ENCODE measurements around the gene TMEM217. TPM values are rescaled to one million over a fixed set of nuclear protein-coding genes. Genes with fewer than 3 reads are reported as not detected.

TMEM217 gene
- total and polyA plus RNA-seq, 2 of the 4 experiments (the other 2 are of a cell fraction): 1.4 to 3.5 TPM

DNA sequence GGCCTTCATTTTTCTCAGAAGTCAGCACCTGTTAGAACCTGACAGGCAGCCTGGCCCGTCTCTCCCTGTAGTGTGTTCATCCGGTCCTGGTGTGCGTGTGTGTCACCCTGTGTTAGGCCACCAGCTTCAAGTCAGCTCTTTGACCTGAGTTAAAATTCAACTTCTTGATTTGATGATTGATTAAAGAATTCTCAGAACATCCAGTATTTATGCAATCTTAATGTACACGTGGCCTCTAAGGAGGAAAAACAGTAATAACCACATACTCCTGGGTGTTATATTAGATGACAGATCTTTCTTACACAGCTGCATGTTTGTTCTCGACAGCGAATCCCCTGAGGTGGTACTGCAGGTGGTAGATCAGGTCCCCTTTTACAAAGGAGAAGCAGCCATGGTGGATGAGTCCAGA lies 19.1 kb upstream of the TMEM217 start:
- intact Hi-C loops (cut with micrococcal nuclease) (no loop called here), in situ Hi-C loops (cut with MboI; ENCODE audit: low sequenced_read_pairs) (no loop called here), dilution Hi-C loops (cut with HindIII; ENCODE audit: low sequenced_read_pairs, unreplicated experiment) (no loop called here)
- peaks cover 44% of the 10 kb centered on the region for H4K20me1 ChIP-seq (ENCODE audit: insufficient read depth, low read length)
- H3K4me2 ChIP-seq (ENCODE audit: low read depth, low read length): no peak overlapping the region
- DNase-seq: no peak
- no peak overlapping the region for H2BK15ac ChIP-seq (ENCODE audit: low read depth, low read length)
- no peak overlapping the region for H3K18ac ChIP-seq (ENCODE audit: low read depth, low read length)
- H3K9me3 ChIP-seq (ENCODE audit: control insufficient read depth, insufficient read depth, low read length): no peaks in the 10 kb centered on the region
- BruUV-seq (replicated peaks): no TSS peak
- no peak overlapping the region for H2AK5ac ChIP-seq (ENCODE audit: low read depth, low read length)
- no peak overlapping the region for H2AFZ ChIP-seq (replicated peaks; ENCODE audit: low read length, poor library complexity)
- no peak overlapping the region for H3K56ac ChIP-seq (ENCODE audit: extremely low read depth, insufficient read depth, low read length)
- TF ChIP-seq POLR2A (IDR thresholded peaks at IDR 0.05; ENCODE audit: low read depth, low read length): no peak
- TF ChIP-seq BHLHE40 (IDR thresholded peaks at IDR 0.05; ENCODE audit: low read depth, low read length): no peak
- no peak for TF ChIP-seq SMC3 (IDR thresholded peaks at IDR 0.05; ENCODE audit: low read depth, low read length)
- TF ChIP-seq RAD21 (IDR thresholded peaks at IDR 0.05; ENCODE audit: low read length): no peak
- TF ChIP-seq FOS (IDR thresholded peaks at IDR 0.05; ENCODE audit: low read depth, low read length): no peak
- no peak for TF ChIP-seq RCOR1 (IDR thresholded peaks at IDR 0.05; ENCODE audit: insufficient replicate concordance, low read length)
- TF ChIP-seq, protein P1, sequence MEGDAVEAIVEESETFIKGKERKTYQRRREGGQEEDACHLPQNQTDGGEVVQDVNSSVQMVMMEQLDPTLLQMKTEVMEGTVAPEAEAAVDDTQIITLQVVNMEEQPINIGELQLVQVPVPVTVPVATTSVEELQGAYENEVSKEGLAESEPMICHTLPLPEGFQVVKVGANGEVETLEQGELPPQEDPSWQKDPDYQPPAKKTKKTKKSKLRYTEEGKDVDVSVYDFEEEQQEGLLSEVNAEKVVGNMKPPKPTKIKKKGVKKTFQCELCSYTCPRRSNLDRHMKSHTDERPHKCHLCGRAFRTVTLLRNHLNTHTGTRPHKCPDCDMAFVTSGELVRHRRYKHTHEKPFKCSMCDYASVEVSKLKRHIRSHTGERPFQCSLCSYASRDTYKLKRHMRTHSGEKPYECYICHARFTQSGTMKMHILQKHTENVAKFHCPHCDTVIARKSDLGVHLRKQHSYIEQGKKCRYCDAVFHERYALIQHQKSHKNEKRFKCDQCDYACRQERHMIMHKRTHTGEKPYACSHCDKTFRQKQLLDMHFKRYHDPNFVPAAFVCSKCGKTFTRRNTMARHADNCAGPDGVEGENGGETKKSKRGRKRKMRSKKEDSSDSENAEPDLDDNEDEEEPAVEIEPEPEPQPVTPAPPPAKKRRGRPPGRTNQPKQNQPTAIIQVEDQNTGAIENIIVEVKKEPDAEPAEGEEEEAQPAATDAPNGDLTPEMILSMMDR (conservative IDR thresholded peaks at IDR 0.05; ENCODE audit: low read depth, low read length): no peak
- no peak overlapping the region for H3K27ac ChIP-seq (ENCODE audit: insufficient read depth, low read length)
- no CpG with 5 or more reads among the region's 6 CpGs for WGBS, 2 experiments (ENCODE audit: extremely low coverage in 2 of 2, insufficient read length in 1 of 2)
- peaks cover 16% of the 10 kb centered on the region for H3K9me1 ChIP-seq (ENCODE audit: insufficient read depth, low read length)
- no peak overlapping the region for H4K5ac ChIP-seq (ENCODE audit: low read depth, low read length)
- H4K8ac ChIP-seq (ENCODE audit: low read depth in 2 of 2, low read length in 2 of 2): no peak overlapping the region
- H2BK5ac ChIP-seq (ENCODE audit: low read depth, low read length, poor library complexity, severe bottlenecking): no peak overlapping the region
- no peaks in the 10 kb centered on the region for H3K27me3 ChIP-seq (ENCODE audit: control insufficient read depth, insufficient read depth, low read length)
- no peak overlapping the region for H3K4me3 ChIP-seq (ENCODE audit: insufficient read depth, low read depth, low read length)
- peaks cover 18% of the 10 kb centered on the region for H3K36me3 ChIP-seq (ENCODE audit: control insufficient read depth, insufficient read depth, low read length)
- H3K4ac ChIP-seq (ENCODE audit: low read depth, low read length): no peak overlapping the region
- CTCF ChIA-PET: no interaction called here
- no peak overlapping the region for H3K23ac ChIP-seq (ENCODE audit: low read depth, low read length)
- no peak overlapping the region for H2BK120ac ChIP-seq (ENCODE audit: low read depth, low read length)
- H3K79me1 ChIP-seq (ENCODE audit: low read depth in 1 of 2, low read length in 2 of 2): peaks cover 38 to 88% of the 10 kb centered on the region in 2 experiments
- H2AK9ac ChIP-seq (replicated peaks; ENCODE audit: low read depth, low read length, poor library complexity): no peak overlapping the region
- no peak overlapping the region for H2BK20ac ChIP-seq (ENCODE audit: low read depth, low read length)
- POLR2A ChIA-PET (ENCODE audit: unreplicated experiment): no interaction called here
- H3K4me1 ChIP-seq (ENCODE audit: control insufficient read depth, insufficient read depth, low read length): peaks cover 18% of the 10 kb centered on the region
- H3K14ac ChIP-seq (replicated peaks; ENCODE audit: low read depth, low read length): no peak overlapping the region
- ATAC-seq (ENCODE audit: low read depth): no peak
- no peak overlapping the region for H3K9ac ChIP-seq (ENCODE audit: low read depth, low read length)
- H4K91ac ChIP-seq (ENCODE audit: insufficient read depth, low read depth, low read length): no peak overlapping the region

Measured in IMR-90 (cell line).